Measurements from ENCODE around the gene GRIA1. TPM values are rescaled to one million over a fixed set of nuclear protein-coding genes. Genes with fewer than 3 reads are reported as not detected.
"Not testable (repeated sequence)": the region's sequence is repeated elsewhere in the genome, so short reads cannot be mapped to it uniquely, and the experiment has no call there.

The GRIA1 gene
- total RNA-seq, 3 donors from 2014 or later = 0.33 to 0.88 TPM; not detected in 1

GRCh38 chr5:153835891-153836515 is 345.5 kb downstream of the GRIA1 start:
- Histone ChIP-seq H3K4me1 (no peaks in the 10 kb centered on the region), H3K9me3 (no peaks in the 10 kb centered on the region), H3K36me3 (no peaks in the 10 kb centered on the region), H3K27ac (no peak overlapping the region), H3K27me3 (no peaks in the 10 kb centered on the region), H3K4me3 (no peak overlapping the region)
- TF ChIP-seq CTCF (IDR thresholded peaks at IDR 0.05) (no peak), POLR2AphosphoS5 (IDR thresholded peaks at IDR 0.05) (no peak), POLR2A (IDR thresholded peaks at IDR 0.05) (no peak)
- no peak for DNase-seq (ENCODE audit: low spot score in 2 of 2)
- intact Hi-C loops (cut with DNase I; ENCODE audit: low total_unique reads) = no loop called here

GRCh38 chr5:153849303-153850113 is 359.0 kb downstream of the GRIA1 start:
- intact Hi-C loops (cut with DNase I; ENCODE audit: low total_unique reads) = loop anchor here (5.0 kb wide), 1 partner anchor 127 kb away; no protein-coding TSS in a partner anchor

GRCh38 chr5:153860195-153860886 is 369.9 kb downstream of the GRIA1 start:
- H3K27ac ChIP-seq = no peak overlapping the region
- H3K36me3 ChIP-seq = no peaks in the 10 kb centered on the region
- H3K4me3 ChIP-seq = no peak overlapping the region
- no peak for DNase-seq (ENCODE audit: low spot score in 2 of 2)
- TF ChIP-seq POLR2AphosphoS5 (IDR thresholded peaks at IDR 0.05) = no peak
- TF ChIP-seq CTCF (IDR thresholded peaks at IDR 0.05) = no peak
- TF ChIP-seq POLR2A (IDR thresholded peaks at IDR 0.05) = no peak
- H3K27me3 ChIP-seq = no peaks in the 10 kb centered on the region
- no peaks in the 10 kb centered on the region for H3K4me1 ChIP-seq
- intact Hi-C loops (cut with DNase I; ENCODE audit: low total_unique reads) = no loop called here
- no peaks in the 10 kb centered on the region for H3K9me3 ChIP-seq

More at GRCh38 chr5:153849303-153850113, 359.0 kb downstream of the GRIA1 start:
- DNase-seq (ENCODE audit: low spot score in 2 of 2); H3K4me3 ChIP-seq; H3K4me1 ChIP-seq; H3K27ac ChIP-seq; H3K27me3 ChIP-seq; H3K36me3 ChIP-seq; H3K9me3 ChIP-seq: not testable (repeated sequence)

GRCh38 chr5:153862906-153863305 is 372.4 kb downstream of the GRIA1 start:
- H3K4me3 ChIP-seq; DNase-seq (ENCODE audit: low spot score in 2 of 2); H3K27ac ChIP-seq; intact Hi-C loops (cut with DNase I; ENCODE audit: low total_unique reads); H3K36me3 ChIP-seq; H3K9me3 ChIP-seq; H3K27me3 ChIP-seq; H3K4me1 ChIP-seq: not testable (repeated sequence)

Measured in breast epithelium (tissue), 4 donors.